Keratinocyte (primary cell): ENCODE measurements around the gene LSAMP. TPM values are rescaled to one million over a fixed set of nuclear protein-coding genes. Genes with fewer than 3 reads are reported as not detected.

Experiments
- DNase-seq: peaks from one replicate; pipeline ENCODE4 v3.0.0-alpha.2; 2011; ENCODE audit warnings: low read depth, missing footprints, low spot score
- FAIRE-seq: peaks from 2 replicates; lab custom pipeline; 2011; peaks lifted over from hg19 to GRCh38; lab: Jason Lieb, UNC
- H2AFZ ChIP-seq: 2 replicates; pipeline ENCODE4 v1.6.0; 2012; ENCODE audit warnings: low read length, control low read depth, inconsistent platforms; ENCODE audit not compliant: control insufficient read depth
- H3K27ac ChIP-seq: 2 replicates; pipeline ENCODE4 v1.5.1; 2011; ENCODE audit warnings: low read length; ENCODE audit not compliant: control insufficient read depth, insufficient read depth
- H3K27me3 ChIP-seq: 3 replicates; pipeline ENCODE4 v1.6.0; 2011; ENCODE audit warnings: low read length; ENCODE audit not compliant: control insufficient read depth, insufficient read depth; ENCODE audit errors: extremely low read depth
- H3K36me3 ChIP-seq, 2 experiments: 2 replicates in 1 of 2; 3 replicates in 1 of 2; pipeline ENCODE4 v1.5.1; 2011; ENCODE audit warnings: low read length in 2 of 2, mild to moderate bottlenecking in 1 of 2; ENCODE audit not compliant: control insufficient read depth in 2 of 2, insufficient read depth in 2 of 2; ENCODE audit errors: extremely low read depth in 1 of 2
- H3K4me1 ChIP-seq: 3 replicates; pipeline ENCODE4 v1.5.1; 2011; ENCODE audit warnings: low read length; ENCODE audit not compliant: control insufficient read depth, insufficient read depth; ENCODE audit errors: extremely low read depth
- H3K4me2 ChIP-seq: 3 replicates; pipeline ENCODE4 v1.6.0; 2011; ENCODE audit warnings: low read depth, low read length; ENCODE audit not compliant: control insufficient read depth, insufficient read depth; ENCODE audit errors: extremely low read depth
- H3K4me3 ChIP-seq, 3 experiments: fragments of 200-600 bp in 1 of 3; sonication (generic) in 1 of 3; 2 replicates in 2 of 3; 3 replicates in 1 of 3; pipeline ENCODE4 v1.5.1; 2011 to 2016; ENCODE audit warnings: low read length in 3 of 3, mild to moderate bottlenecking in 3 of 3, control low read depth in 2 of 3, inconsistent platforms in 1 of 3, low read depth in 1 of 3, mixed read lengths in 1 of 3, mixed run types in 1 of 3, moderate library complexity in 1 of 3; ENCODE audit not compliant: control insufficient read depth in 2 of 3, insufficient read depth in 2 of 3; ENCODE audit errors: extremely low read depth in 1 of 3
- H3K79me2 ChIP-seq: 2 replicates; pipeline ENCODE4 v1.6.0; 2012; ENCODE audit warnings: low read length; ENCODE audit not compliant: control insufficient read depth, insufficient read depth
- H3K9ac ChIP-seq: 3 replicates; pipeline ENCODE4 v1.6.0; 2011; ENCODE audit warnings: low read length; ENCODE audit not compliant: control insufficient read depth, insufficient read depth; ENCODE audit errors: extremely low read depth
- H3K9me1 ChIP-seq: 3 replicates; pipeline ENCODE4 v1.6.0; 2011; ENCODE audit warnings: low read length; ENCODE audit not compliant: control insufficient read depth, insufficient read depth; ENCODE audit errors: extremely low read depth
- H3K9me3 ChIP-seq: 2 replicates; pipeline ENCODE4 v1.5.1; 2012; ENCODE audit warnings: low read depth, low read length; ENCODE audit not compliant: control insufficient read depth
- H4K20me1 ChIP-seq: 3 replicates; pipeline ENCODE4 v1.6.0; 2011; ENCODE audit warnings: low read length; ENCODE audit not compliant: control insufficient read depth, insufficient read depth; ENCODE audit errors: extremely low read depth
- EZH2 ChIP-seq: IDR thresholded peaks from one replicate; pipeline ENCODE4 v1.6.1; 2012; ENCODE audit warnings: inconsistent platforms, mild to moderate bottlenecking, low read length, moderate library complexity
- dilution Hi-C: fragments of 300-500 bp; cut with MboI; formaldehyde crosslinking; loops from one replicate; pipeline ENCODE4 v1.7.0; 2020; ENCODE audit warnings: low sequenced_read_pairs; ENCODE audit not compliant: extremely low pct_ligation_motif_present
- polyA plus RNA-seq, 5 experiments: library from polyadenylated mRNA; depleted of rRNA in 3 of 5; stranded (reverse) in 3 of 5; stranded (forward) in 1 of 5; unstranded in 1 of 5; fragments of >200 nt; gene quantifications; 1 replicate in 1 of 5; 2 replicates in 3 of 5; 3 replicates in 1 of 5; pipeline versions ENCODE4 v1.2.1 to v1.2.3, GENCODE V29; 2011 to 2012; ENCODE audit warnings: missing spikeins in 2 of 5, low read depth in 1 of 5, low replicate concordance in 1 of 5
- TF ChIP-seq, protein P1 (sequence below), 3 experiments: IDR thresholded peaks in 1 of 3; conservative IDR thresholded peaks in 1 of 3; optimal IDR thresholded peaks in 1 of 3; 2 replicates in 2 of 3; 3 replicates in 1 of 3; pipeline versions ENCODE3 to v1.5.1; 2011; ENCODE audit warnings: low read length in 3 of 3, mild to moderate bottlenecking in 3 of 3, moderate library complexity in 2 of 3, control low read depth in 1 of 3, inconsistent platforms in 1 of 3; ENCODE audit not compliant: insufficient read depth in 2 of 3; ENCODE audit errors: extremely low read depth in 1 of 3

The LSAMP gene
- polyA plus RNA-seq, 1 donor (not counting 4 experiments of a cell fraction or from before 2014, with no cell fraction given), result 0.12 TPM

DNA sequence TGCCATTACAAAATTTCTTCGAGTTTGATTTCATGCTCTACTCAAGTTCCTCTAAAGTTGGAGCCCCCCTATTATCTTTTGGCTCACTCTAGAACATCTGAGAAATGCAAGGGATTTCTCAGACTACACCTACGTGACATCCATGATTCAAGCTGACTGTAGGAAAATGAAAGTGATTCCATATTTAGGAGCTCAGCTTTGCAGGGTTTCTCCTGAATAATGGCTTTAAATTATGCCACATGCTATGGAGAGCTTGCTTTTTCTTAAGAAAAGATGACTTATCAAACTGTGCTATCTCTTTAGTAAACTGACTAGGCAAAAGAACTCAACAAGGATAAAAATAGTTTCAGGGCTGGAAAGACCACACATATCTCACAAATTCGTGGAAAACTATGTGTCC lies 292.1 kb downstream of the LSAMP start:
- H3K27me3 ChIP-seq, result no peaks in the 10 kb centered on the region
- H3K27ac ChIP-seq, result no peak overlapping the region
- H3K79me2 ChIP-seq, result no peaks in the 10 kb centered on the region
- H3K9me1 ChIP-seq, result no peaks in the 10 kb centered on the region
- no peaks in the 10 kb centered on the region for H3K9me3 ChIP-seq
- H3K4me3 ChIP-seq, result no peak overlapping the region
- H3K36me3 ChIP-seq, result no peaks in the 10 kb centered on the region
- no peak overlapping the region for H3K9ac ChIP-seq
- peak overlapping the region; percentile 4 for H2AFZ ChIP-seq
- H4K20me1 ChIP-seq, result no peaks in the 10 kb centered on the region
- H3K4me2 ChIP-seq, result no peak overlapping the region
- no peaks in the 10 kb centered on the region for H3K4me1 ChIP-seq
- dilution Hi-C loops, result no loop called here
- no peak for TF ChIP-seq EZH2
- TF ChIP-seq, protein P1, sequence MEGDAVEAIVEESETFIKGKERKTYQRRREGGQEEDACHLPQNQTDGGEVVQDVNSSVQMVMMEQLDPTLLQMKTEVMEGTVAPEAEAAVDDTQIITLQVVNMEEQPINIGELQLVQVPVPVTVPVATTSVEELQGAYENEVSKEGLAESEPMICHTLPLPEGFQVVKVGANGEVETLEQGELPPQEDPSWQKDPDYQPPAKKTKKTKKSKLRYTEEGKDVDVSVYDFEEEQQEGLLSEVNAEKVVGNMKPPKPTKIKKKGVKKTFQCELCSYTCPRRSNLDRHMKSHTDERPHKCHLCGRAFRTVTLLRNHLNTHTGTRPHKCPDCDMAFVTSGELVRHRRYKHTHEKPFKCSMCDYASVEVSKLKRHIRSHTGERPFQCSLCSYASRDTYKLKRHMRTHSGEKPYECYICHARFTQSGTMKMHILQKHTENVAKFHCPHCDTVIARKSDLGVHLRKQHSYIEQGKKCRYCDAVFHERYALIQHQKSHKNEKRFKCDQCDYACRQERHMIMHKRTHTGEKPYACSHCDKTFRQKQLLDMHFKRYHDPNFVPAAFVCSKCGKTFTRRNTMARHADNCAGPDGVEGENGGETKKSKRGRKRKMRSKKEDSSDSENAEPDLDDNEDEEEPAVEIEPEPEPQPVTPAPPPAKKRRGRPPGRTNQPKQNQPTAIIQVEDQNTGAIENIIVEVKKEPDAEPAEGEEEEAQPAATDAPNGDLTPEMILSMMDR (optimal IDR thresholded peaks at IDR 0.05 in 1 of 3, IDR thresholded peaks at IDR 0.05 in 1 of 3, conservative IDR thresholded peaks at IDR 0.05 in 1 of 3; ENCODE audit: extremely low read depth in 1 of 3, insufficient read depth in 2 of 3, low read length in 3 of 3), result no peak
- DNase-seq, result no peak
- FAIRE-seq, result no peak

DNA sequence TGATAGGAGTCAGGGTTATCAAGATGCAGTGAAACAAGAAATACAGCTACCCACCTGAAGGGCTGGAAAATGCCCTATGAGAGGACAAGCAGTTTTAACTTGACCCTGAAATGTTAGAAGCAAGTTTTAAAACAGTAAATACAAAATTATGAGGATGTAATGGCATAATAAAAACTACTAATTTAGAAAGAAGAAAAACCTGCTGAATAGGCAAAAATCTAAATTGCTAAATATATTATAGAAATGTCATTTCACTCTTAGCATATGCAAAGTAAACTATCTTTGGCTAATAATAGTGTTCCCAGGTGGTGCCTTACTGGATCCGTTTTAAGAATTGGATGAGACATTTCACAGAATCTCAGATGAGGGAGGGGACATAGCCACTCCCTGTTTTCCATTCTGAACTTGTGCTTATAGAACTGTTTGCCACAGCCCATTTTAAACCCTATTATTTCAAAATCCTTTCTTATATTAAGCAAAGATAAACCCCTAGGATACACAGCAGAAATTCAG lies 294.6 kb downstream of the LSAMP start:
- Histone ChIP-seq H3K27ac (no peak overlapping the region), H3K27me3 (no peaks in the 10 kb centered on the region), H3K9ac (no peak overlapping the region), H3K4me3 (no peak overlapping the region), H3K4me2 (no peak overlapping the region), H2AFZ (no peak overlapping the region), H3K79me2 (no peaks in the 10 kb centered on the region), H3K4me1 (no peaks in the 10 kb centered on the region), H3K36me3 (no peaks in the 10 kb centered on the region), H3K9me1 (no peaks in the 10 kb centered on the region), H4K20me1 (no peaks in the 10 kb centered on the region), H3K9me3 (no peaks in the 10 kb centered on the region)
- TF ChIP-seq, protein P1 (optimal IDR thresholded peaks at IDR 0.05 in 1 of 3, IDR thresholded peaks at IDR 0.05 in 1 of 3, conservative IDR thresholded peaks at IDR 0.05 in 1 of 3; ENCODE audit: extremely low read depth in 1 of 3, insufficient read depth in 2 of 3, low read length in 3 of 3), result no peak
- no peak for TF ChIP-seq EZH2
- FAIRE-seq, result no peak
- DNase-seq, result no peak
- dilution Hi-C loops, result no loop called here
